SK-N-MC (cell line): Measurements from ENCODE around the gene ARL4A.
A peak's percentile ranks its signal among the peaks of the same experiment; 100 is the strongest.
"Not testable (repeated sequence)": the region's sequence is repeated elsewhere in the genome, so short reads cannot be mapped to it uniquely, and the experiment has no call there.

Experiments
- DNase-seq: peaks from one replicate; pipeline ENCODE4 v3.0.0-alpha.2; 2011; ENCODE audit warnings: low read depth, low spot score
- H3K27ac ChIP-seq: fragments of 200-600 bp; sonication (generic); 2 replicates; pipeline ENCODE4 v1.5.1; 2016; ENCODE audit warnings: mixed run types
- H3K36me3 ChIP-seq: fragments of 200-600 bp; sonication (generic); 2 replicates; pipeline ENCODE4 v1.6.1; 2017; ENCODE audit warnings: antibody characterized with exemption, low read length, mixed read lengths; ENCODE audit not compliant: insufficient read depth
- H3K4me3 ChIP-seq: fragments of 200-600 bp; sonication (generic); 2 replicates; pipeline ENCODE4 v1.5.1; 2016
- H3K9ac ChIP-seq: fragments of 200-600 bp; sonication (generic); 2 replicates; pipeline ENCODE4 v1.8.0; 2017; ENCODE audit warnings: mixed run types, mixed read lengths; ENCODE audit not compliant: insufficient read length
- H3K9me3 ChIP-seq: fragments of 200-600 bp; sonication (generic); 2 replicates; pipeline ENCODE4 v1.6.1; 2017; ENCODE audit warnings: low read depth, mild to moderate bottlenecking, antibody characterized with exemption, low read length, moderate library complexity, mixed read lengths
- EZH2 ChIP-seq: fragments of 200-600 bp; sonication (generic); IDR thresholded peaks from one replicate; pipeline ENCODE4 v1.6.1; 2017; ENCODE audit warnings: antibody characterized with exemption
- FOXP2 ChIP-seq: optimal IDR thresholded peaks from 2 replicates; pipeline ENCODE3; 2011; ENCODE audit warnings: mild to moderate bottlenecking, moderate library complexity; ENCODE audit not compliant: insufficient read depth; ENCODE audit errors: extremely low read length, control extremely low read depth
- POLR2AphosphoS5 ChIP-seq: IDR thresholded peaks from 2 replicates; pipeline ENCODE4 v1.6.1; 2012; ENCODE audit warnings: mild to moderate bottlenecking, low read depth, low read length, borderline replicate concordance

The ARL4A gene

GRCh38 chr7:12683678-12684585 is 3.5 kb upstream of the ARL4A start:
- no peak overlapping the region for H3K4me3 ChIP-seq
- no peak overlapping the region for H3K9ac ChIP-seq
- TF ChIP-seq POLR2AphosphoS5 (no peak), FOXP2 (no peak), EZH2 (no peak)
- peak; percentile 30 for DNase-seq
- no peak overlapping the region for H3K27ac ChIP-seq
- no peaks in the 10 kb centered on the region for H3K9me3 ChIP-seq
- no peaks in the 10 kb centered on the region for H3K36me3 ChIP-seq

- Histone ChIP-seq H3K36me3 (no peaks in the 10 kb centered on the region), H3K4me3 (no peak overlapping the region), H3K27ac (no peak overlapping the region), H3K9me3 (no peaks in the 10 kb centered on the region), H3K9ac (no peak overlapping the region)
- no peak for TF ChIP-seq EZH2
- TF ChIP-seq FOXP2: no peak
- TF ChIP-seq POLR2AphosphoS5: no peak
- DNase-seq: no peak
Observed at GRCh38 chr7:12684733-12685132, 2.7 kb upstream of the ARL4A start.

DNA sequence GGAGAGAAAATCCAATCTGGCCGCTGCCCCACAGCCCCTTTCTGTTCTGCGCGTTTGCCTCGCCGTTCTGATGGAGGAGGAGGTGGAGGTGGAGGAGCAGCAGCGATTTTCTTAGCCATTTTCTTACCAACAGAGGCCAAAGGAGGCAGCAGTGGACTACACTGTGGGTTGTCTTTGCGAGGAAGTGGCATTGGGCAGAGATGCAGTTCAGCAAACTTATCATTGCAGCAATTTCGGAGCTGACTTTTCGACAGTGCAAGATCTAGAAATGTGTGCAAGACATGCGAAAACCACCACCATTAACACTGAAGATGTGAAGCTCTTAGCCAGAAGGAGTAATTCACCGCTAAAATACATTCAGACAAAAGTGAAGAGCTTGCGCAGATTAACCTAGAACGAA is 1.9 kb upstream of the ARL4A start:
- no peaks in the 10 kb centered on the region for H3K36me3 ChIP-seq
- no peak overlapping the region for H3K4me3 ChIP-seq
- DNase-seq: no peak
- H3K9me3 ChIP-seq: no peaks in the 10 kb centered on the region
- TF ChIP-seq FOXP2 (no peak), EZH2 (no peak), POLR2AphosphoS5 (no peak)
- no peak overlapping the region for H3K9ac ChIP-seq
- no peak overlapping the region for H3K27ac ChIP-seq

GRCh38 chr7:12686234-12686890 is 1.1 kb upstream of the ARL4A start:
- Histone ChIP-seq H3K4me3 (peak overlapping the region; percentile 91), H3K9ac (peak overlapping the region; percentile 75)

GRCh38 chr7:12687718-12688171 is 312 bp downstream of the ARL4A start:
- H3K9ac ChIP-seq: peak overlapping the region; percentile 52
- no peaks in the 10 kb centered on the region for H3K9me3 ChIP-seq
- no peaks in the 10 kb centered on the region for H3K36me3 ChIP-seq
- peak overlapping the region; percentile 91 for H3K4me3 ChIP-seq
- no peak for TF ChIP-seq POLR2AphosphoS5
- TF ChIP-seq EZH2: no peak
- no peak for TF ChIP-seq FOXP2
- DNase-seq: no peak
- no peak overlapping the region for H3K27ac ChIP-seq

More at GRCh38 chr7:12686234-12686890, 1.1 kb upstream of the ARL4A start:
- no peak for DNase-seq
- no peaks in the 10 kb centered on the region for H3K9me3 ChIP-seq
- TF ChIP-seq FOXP2 (peak; percentile 63), POLR2AphosphoS5 (no peak)
- no peak overlapping the region for H3K27ac ChIP-seq
- H3K36me3 ChIP-seq: no peaks in the 10 kb centered on the region

DNA sequence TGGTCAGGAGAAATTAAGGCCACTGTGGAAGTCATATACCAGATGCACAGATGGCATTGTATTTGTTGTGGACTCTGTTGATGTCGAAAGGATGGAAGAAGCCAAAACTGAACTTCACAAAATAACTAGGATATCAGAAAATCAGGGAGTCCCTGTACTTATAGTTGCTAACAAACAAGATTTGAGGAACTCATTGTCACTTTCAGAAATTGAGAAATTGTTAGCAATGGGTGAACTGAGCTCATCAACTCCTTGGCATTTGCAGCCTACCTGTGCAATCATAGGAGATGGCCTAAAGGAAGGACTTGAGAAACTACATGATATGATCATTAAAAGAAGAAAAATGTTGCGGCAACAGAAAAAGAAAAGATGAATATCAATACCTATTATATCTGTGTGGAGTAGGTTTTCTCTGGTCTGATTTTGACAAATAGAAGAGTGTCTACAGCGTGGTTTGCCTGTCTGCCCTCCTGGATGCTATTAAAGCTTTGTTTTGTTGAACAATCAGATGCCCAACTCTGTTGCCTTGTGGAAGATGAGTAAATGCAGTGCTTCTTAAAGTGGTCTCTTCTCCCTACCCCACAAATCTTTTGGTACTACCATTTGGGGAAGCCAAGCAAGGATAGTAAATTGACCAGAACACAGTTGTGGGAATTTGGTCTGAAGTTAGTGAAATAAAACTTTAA is 1.2 kb downstream of the ARL4A start:
- H3K9me3 ChIP-seq, H3K9ac ChIP-seq, DNase-seq, H3K27ac ChIP-seq, H3K4me3 ChIP-seq, H3K36me3 ChIP-seq: not testable (repeated sequence)

- no peaks in the 10 kb centered on the region for H3K36me3 ChIP-seq
- no peak overlapping the region for H3K27ac ChIP-seq
- no peak for TF ChIP-seq POLR2AphosphoS5
- TF ChIP-seq EZH2: no peak
- TF ChIP-seq FOXP2: no peak
- no peak overlapping the region for H3K4me3 ChIP-seq
- H3K9me3 ChIP-seq: no peaks in the 10 kb centered on the region
- no peak for DNase-seq
- H3K9ac ChIP-seq: no peak overlapping the region
Observed at GRCh38 chr7:12689451-12689850, 2.0 kb downstream of the ARL4A start.
